ENCODE measurements around the gene TRDMT1.

TRDMT1 gene

GRCh38 chr10:17134282-17134681 lies 67.2 kb downstream of the TRDMT1 start:
- WGBS, 2 experiments (ENCODE audit: insufficient coverage in 2 of 2), result 90% methylated on average over 2 of the region's 2 CpGs; no CpG with 5 or more reads in 1 of the 2 experiments
- no peak overlapping the region for H3K27ac ChIP-seq (ENCODE audit: low read depth, low read length, severe bottlenecking)
- no peaks in the 10 kb centered on the region for H3K9me3 ChIP-seq (ENCODE audit: control insufficient read depth, low read length)
- no peak overlapping the region for H3K4me3 ChIP-seq (ENCODE audit: extremely low read depth, insufficient read depth, low read length, poor library complexity, severe bottlenecking)
- H3K4me1 ChIP-seq (ENCODE audit: control insufficient read depth, insufficient read depth, low read length, poor library complexity, severe bottlenecking), result no peaks in the 10 kb centered on the region
- H3K36me3 ChIP-seq (ENCODE audit: control insufficient read depth, insufficient read depth, low read length), result no peaks in the 10 kb centered on the region

DNA sequence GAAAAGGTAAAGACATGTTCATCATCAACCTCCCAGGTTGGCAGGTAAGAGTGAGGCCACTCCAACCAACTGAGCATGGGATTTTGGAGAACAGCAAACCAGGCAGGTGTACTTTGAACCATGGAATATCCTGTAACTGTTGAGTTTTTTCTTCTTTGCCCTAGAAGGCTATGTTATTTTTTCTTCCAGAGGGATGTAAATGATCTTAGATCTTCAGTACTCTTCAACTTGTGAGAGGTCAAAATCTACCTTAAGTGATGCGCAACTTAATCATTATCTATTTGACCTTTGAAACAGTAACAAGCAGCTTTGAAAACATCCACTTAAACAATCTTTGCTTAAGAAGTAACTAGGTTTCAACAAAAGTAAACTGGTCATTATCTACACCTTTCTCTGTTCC lies 71.7 kb downstream of the TRDMT1 start, which contains the start of gene CUBN:
Gene CUBN, minus strand, starts transcription at position 71 of the 400 bp plus-strand sequence. Its CDS starts 46 bp downstream, at position 25.
- no peak within 1 kb of the TSS for H3K27ac ChIP-seq (ENCODE audit: low read depth, low read length, severe bottlenecking)
- H3K36me3 ChIP-seq (ENCODE audit: control insufficient read depth, insufficient read depth, low read length), result no peaks in the 10 kb centered on the region
- H3K4me1 ChIP-seq (ENCODE audit: control insufficient read depth, insufficient read depth, low read length, poor library complexity, severe bottlenecking), result peaks cover 4% of the 10 kb centered on the region
- no peaks in the 10 kb centered on the region for H3K9me3 ChIP-seq (ENCODE audit: control insufficient read depth, low read length)
- no peak within 1 kb of the TSS for H3K4me3 ChIP-seq (ENCODE audit: extremely low read depth, insufficient read depth, low read length, poor library complexity, severe bottlenecking)
- 100% methylated on average over 1 of the region's 1 CpG for WGBS, 2 experiments (ENCODE audit: insufficient coverage in 2 of 2)

DNA sequence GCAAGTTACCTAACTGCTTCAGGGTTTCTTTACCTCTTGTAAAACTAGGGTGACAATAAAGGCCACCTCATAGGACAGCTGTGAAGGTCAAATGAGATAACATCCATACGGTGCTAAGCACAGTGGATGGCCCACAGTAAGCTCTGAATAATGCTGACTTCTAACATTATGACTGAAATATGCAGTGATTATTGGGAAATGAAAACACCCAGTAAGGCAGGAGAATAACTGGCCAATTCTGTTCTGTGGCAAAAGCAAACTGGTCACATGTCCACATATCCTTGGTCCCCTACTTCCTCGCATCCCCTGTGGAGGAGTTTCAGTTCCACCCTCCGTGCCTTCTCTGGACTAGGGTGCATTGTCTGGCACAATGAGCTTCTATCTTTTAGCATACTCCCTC lies 73.2 kb downstream of the TRDMT1 start:
- H3K27ac ChIP-seq (ENCODE audit: low read depth, low read length, severe bottlenecking), result no peak overlapping the region
- 87 to 92% methylated on average over 3 of the region's 3 CpGs for WGBS, 2 experiments (ENCODE audit: insufficient coverage in 2 of 2)
- H3K36me3 ChIP-seq (ENCODE audit: control insufficient read depth, insufficient read depth, low read length), result no peaks in the 10 kb centered on the region
- H3K4me3 ChIP-seq (ENCODE audit: extremely low read depth, insufficient read depth, low read length, poor library complexity, severe bottlenecking), result no peak overlapping the region
- no peaks in the 10 kb centered on the region for H3K9me3 ChIP-seq (ENCODE audit: control insufficient read depth, low read length)
- H3K4me1 ChIP-seq (ENCODE audit: control insufficient read depth, insufficient read depth, low read length, poor library complexity, severe bottlenecking), result peaks cover 8% of the 10 kb centered on the region

- 100% methylated on average over 1 of the region's 5 CpGs; no CpG with 5 or more reads in 1 of the 2 experiments for WGBS, 2 experiments (ENCODE audit: insufficient coverage in 2 of 2)
- H3K4me3 ChIP-seq (ENCODE audit: extremely low read depth, insufficient read depth, low read length, poor library complexity, severe bottlenecking), result no peak overlapping the region
- H3K9me3 ChIP-seq (ENCODE audit: control insufficient read depth, low read length), result no peaks in the 10 kb centered on the region
- no peak overlapping the region for H3K27ac ChIP-seq (ENCODE audit: low read depth, low read length, severe bottlenecking)
- no peaks in the 10 kb centered on the region for H3K36me3 ChIP-seq (ENCODE audit: control insufficient read depth, insufficient read depth, low read length)
- peaks cover 13% of the 10 kb centered on the region for H3K4me1 ChIP-seq (ENCODE audit: control insufficient read depth, insufficient read depth, low read length, poor library complexity, severe bottlenecking)
Observed at GRCh38 chr10:17126327-17126726, 75.1 kb downstream of the TRDMT1 start.

DNA sequence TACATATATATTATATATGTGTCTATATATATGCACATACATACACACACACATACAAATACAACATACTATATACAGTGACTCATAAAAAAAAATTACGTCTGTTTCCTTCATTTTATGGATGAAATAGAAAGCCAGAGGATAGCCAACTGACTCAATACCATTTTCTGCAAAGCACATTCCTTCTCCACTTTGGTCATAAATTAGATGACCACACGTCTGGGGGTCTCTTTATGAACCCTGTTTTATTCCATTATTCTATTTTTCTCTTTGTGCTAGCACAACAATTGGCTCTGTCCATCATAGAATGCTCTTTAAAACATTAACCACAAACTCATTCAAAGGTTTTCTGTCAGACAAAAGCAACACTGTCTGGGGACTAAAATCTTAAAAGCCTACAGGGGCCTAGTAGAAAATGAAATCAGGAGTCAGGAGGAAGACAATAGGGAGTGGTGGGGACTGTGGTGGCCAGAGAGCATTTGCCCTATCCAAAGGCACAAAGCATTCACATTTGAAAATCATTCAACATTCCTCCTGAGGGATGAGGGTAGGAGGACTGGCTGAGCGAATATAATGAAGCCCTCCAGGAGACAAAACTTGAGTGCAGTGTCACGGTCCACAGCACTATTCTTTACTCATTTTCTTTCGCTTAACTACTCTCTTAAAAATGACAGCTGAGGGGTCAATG lies 76.1 kb downstream of the TRDMT1 start:
- WGBS, 2 experiments (ENCODE audit: insufficient coverage in 2 of 2), result 88 to 93% methylated on average over 2 of the region's 5 CpGs
- H3K27ac ChIP-seq (ENCODE audit: low read depth, low read length, severe bottlenecking), result no peak overlapping the region

DNA sequence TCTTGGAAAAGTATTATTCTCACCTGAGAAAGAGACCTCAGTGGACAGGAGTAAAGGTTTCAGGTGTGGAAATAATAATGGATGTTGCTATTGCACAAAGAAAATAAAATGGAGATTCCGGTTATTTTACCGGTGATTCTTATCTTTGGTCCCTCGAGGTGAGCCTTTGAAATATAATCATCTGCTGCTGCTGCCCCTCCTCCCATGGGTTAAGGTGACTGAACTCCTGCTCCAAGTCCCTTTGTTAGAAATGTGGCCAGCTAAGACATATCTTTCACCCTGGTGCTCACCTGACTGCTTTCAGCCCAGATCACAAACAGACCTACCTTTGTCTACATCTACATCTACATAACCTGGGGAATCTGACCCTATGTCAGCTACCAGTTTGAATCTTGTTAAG lies 77.5 kb downstream of the TRDMT1 start:
- Histone ChIP-seq H3K4me1 (ENCODE audit: control insufficient read depth, insufficient read depth, low read length, poor library complexity, severe bottlenecking) (peaks cover 16% of the 10 kb centered on the region), H3K9me3 (ENCODE audit: control insufficient read depth, low read length) (no peaks in the 10 kb centered on the region), H3K4me3 (ENCODE audit: extremely low read depth, insufficient read depth, low read length, poor library complexity, severe bottlenecking) (no peak overlapping the region), H3K36me3 (ENCODE audit: control insufficient read depth, insufficient read depth, low read length) (no peaks in the 10 kb centered on the region), H3K27ac (ENCODE audit: low read depth, low read length, severe bottlenecking) (no peak overlapping the region)
- WGBS, 2 experiments (ENCODE audit: insufficient coverage in 2 of 2), result 85 to 95% methylated on average over 3 of the region's 3 CpGs

More for the DNA sequence above, 76.1 kb downstream of the TRDMT1 start:
- H3K36me3 ChIP-seq (ENCODE audit: control insufficient read depth, insufficient read depth, low read length), result no peaks in the 10 kb centered on the region
- H3K4me1 ChIP-seq (ENCODE audit: control insufficient read depth, insufficient read depth, low read length, poor library complexity, severe bottlenecking), result peaks cover 14% of the 10 kb centered on the region
- H3K4me3 ChIP-seq (ENCODE audit: extremely low read depth, insufficient read depth, low read length, poor library complexity, severe bottlenecking), result no peak overlapping the region
- no peaks in the 10 kb centered on the region for H3K9me3 ChIP-seq (ENCODE audit: control insufficient read depth, low read length)

GRCh38 chr10:17122726-17123661 lies 78.5 kb downstream of the TRDMT1 start:
- H3K27ac ChIP-seq (ENCODE audit: low read depth, low read length, severe bottlenecking), result no peak overlapping the region
- no peaks in the 10 kb centered on the region for H3K36me3 ChIP-seq (ENCODE audit: control insufficient read depth, insufficient read depth, low read length)
- 71 to 93% methylated on average over 1 to 5 of the region's 5 CpGs for WGBS, 2 experiments (ENCODE audit: insufficient coverage in 2 of 2)

GRCh38 chr10:17122052-17122451 lies 79.4 kb downstream of the TRDMT1 start:
- no peak overlapping the region for H3K4me3 ChIP-seq (ENCODE audit: extremely low read depth, insufficient read depth, low read length, poor library complexity, severe bottlenecking)
- no peak overlapping the region for H3K27ac ChIP-seq (ENCODE audit: low read depth, low read length, severe bottlenecking)
- 94 to 100% methylated on average over 1 of the region's 2 CpGs for WGBS, 2 experiments (ENCODE audit: insufficient coverage in 2 of 2)
- H3K36me3 ChIP-seq (ENCODE audit: control insufficient read depth, insufficient read depth, low read length), result no peaks in the 10 kb centered on the region
- H3K9me3 ChIP-seq (ENCODE audit: control insufficient read depth, low read length), result no peaks in the 10 kb centered on the region
- peaks cover 16% of the 10 kb centered on the region for H3K4me1 ChIP-seq (ENCODE audit: control insufficient read depth, insufficient read depth, low read length, poor library complexity, severe bottlenecking)

More at GRCh38 chr10:17122726-17123661, 78.5 kb downstream of the TRDMT1 start:
- no peaks in the 10 kb centered on the region for H3K9me3 ChIP-seq (ENCODE audit: control insufficient read depth, low read length)
- peaks cover 16% of the 10 kb centered on the region for H3K4me1 ChIP-seq (ENCODE audit: control insufficient read depth, insufficient read depth, low read length, poor library complexity, severe bottlenecking)
- H3K4me3 ChIP-seq (ENCODE audit: extremely low read depth, insufficient read depth, low read length, poor library complexity, severe bottlenecking), result no peak overlapping the region

- H3K4me1 ChIP-seq (ENCODE audit: control insufficient read depth, insufficient read depth, low read length, poor library complexity, severe bottlenecking), result peaks cover 12% of the 10 kb centered on the region
- 71% methylated on average over 1 of the region's 3 CpGs; no CpG with 5 or more reads in 1 of the 2 experiments for WGBS, 2 experiments (ENCODE audit: insufficient coverage in 2 of 2)
- H3K36me3 ChIP-seq (ENCODE audit: control insufficient read depth, insufficient read depth, low read length), result no peaks in the 10 kb centered on the region
- peak overlapping the region; percentile 46 for H3K27ac ChIP-seq (ENCODE audit: low read depth, low read length, severe bottlenecking)
- H3K4me3 ChIP-seq (ENCODE audit: extremely low read depth, insufficient read depth, low read length, poor library complexity, severe bottlenecking), result no peak overlapping the region
- H3K9me3 ChIP-seq (ENCODE audit: control insufficient read depth, low read length), result no peaks in the 10 kb centered on the region
Observed at GRCh38 chr10:17120694-17121093, 80.8 kb downstream of the TRDMT1 start.

DNA sequence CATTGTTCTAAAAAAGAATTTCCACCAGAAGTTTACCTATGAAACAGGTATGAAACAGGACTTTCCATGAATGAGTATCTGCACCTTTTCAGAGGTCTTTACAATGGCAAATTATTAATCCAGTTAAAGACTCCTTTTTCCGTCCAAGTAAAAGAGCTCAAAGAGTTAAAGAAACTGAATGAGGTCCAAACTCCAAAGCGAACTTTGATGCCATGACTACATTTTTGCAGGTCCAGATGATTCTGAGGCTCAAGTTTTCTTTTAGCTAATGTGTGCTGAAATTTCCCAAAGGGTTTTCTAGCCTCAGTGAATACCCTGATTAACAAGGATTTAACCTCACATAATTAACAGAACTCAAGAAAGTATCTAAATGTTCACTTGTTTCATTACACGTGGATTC lies 81.6 kb downstream of the TRDMT1 start:
- Histone ChIP-seq H3K27ac (ENCODE audit: low read depth, low read length, severe bottlenecking) (no peak overlapping the region), H3K4me1 (ENCODE audit: control insufficient read depth, insufficient read depth, low read length, poor library complexity, severe bottlenecking) (peaks cover 12% of the 10 kb centered on the region), H3K4me3 (ENCODE audit: extremely low read depth, insufficient read depth, low read length, poor library complexity, severe bottlenecking) (no peak overlapping the region), H3K9me3 (ENCODE audit: control insufficient read depth, low read length) (no peaks in the 10 kb centered on the region), H3K36me3 (ENCODE audit: control insufficient read depth, insufficient read depth, low read length) (no peaks in the 10 kb centered on the region)
- 93 to 95% methylated on average over 3 of the region's 3 CpGs for WGBS, 2 experiments (ENCODE audit: insufficient coverage in 2 of 2)

All from mesodermal cell (in vitro differentiated cells).